PC-9 (cell line): ENCODE measurements around the gene ADGRB3. TPM values are rescaled to one million over a fixed set of nuclear protein-coding genes. Genes with fewer than 3 reads are reported as not detected.

ENCODE experiments used
- BruUV-seq: library from RNA; stranded (reverse); fragments of 400-500 nt; replicated peaks from 2 replicates; lab custom pipeline; 2021; lab: Mats Ljungman, UMichigan
- CTCF ChIA-PET: fragments of 300-600 bp; sonication (Branson Sonifier 250); formaldehyde crosslinking; loops from one replicate; lab custom pipeline; 2022; ENCODE audit warnings: antibody characterized with exemption; lab: Charles Lee
- POLR2A ChIA-PET: fragments of 300-600 bp; sonication (Branson Sonifier 250); formaldehyde crosslinking; loops from one replicate; lab custom pipeline; 2022; ENCODE audit warnings: antibody characterized with exemption; ENCODE audit not compliant: unreplicated experiment; lab: Charles Lee
- DNase-seq, 2 experiments: peaks; one replicate each; pipeline versions ENCODE4 v3.0.0 to v3.0.0-alpha.2; 2015 to 2022; ENCODE audit warnings: mixed read lengths in 1 of 2
- H2AFZ ChIP-seq: fragments of 200-600 bp; sonication (generic); 2 replicates; pipeline ENCODE4 v1.8.1; 2017; ENCODE audit warnings: antibody characterized with exemption
- H3F3A ChIP-seq: fragments of 200-600 bp; sonication (generic); 2 replicates; pipeline ENCODE4 v1.8.1; 2017; ENCODE audit warnings: antibody characterized with exemption, mild to moderate bottlenecking, low read depth; ENCODE audit not compliant: insufficient read depth
- H3K27ac ChIP-seq: fragments of 200-600 bp; sonication (generic); 2 replicates; pipeline ENCODE4 v1.6.1; 2016; ENCODE audit warnings: mixed run types
- H3K27me3 ChIP-seq: fragments of 200-600 bp; sonication (generic); 2 replicates; pipeline ENCODE4 v1.6.1; 2016; ENCODE audit warnings: low read depth, mixed run types; ENCODE audit not compliant: insufficient read depth
- H3K36me3 ChIP-seq: fragments of 200-600 bp; sonication (generic); 2 replicates; pipeline ENCODE4 v1.6.1; 2016; ENCODE audit warnings: low read depth, mixed run types
- H3K4me1 ChIP-seq: fragments of 200-600 bp; sonication (generic); replicated peaks from 2 replicates; pipeline ENCODE4 v1.6.1; 2016; ENCODE audit warnings: mixed run types; ENCODE audit not compliant: insufficient read depth
- H3K4me2 ChIP-seq: fragments of 200-600 bp; sonication (generic); 2 replicates; pipeline ENCODE4 v1.6.1; 2017; ENCODE audit warnings: mixed run types
- H3K4me3 ChIP-seq: fragments of 200-600 bp; sonication (generic); 2 replicates; pipeline ENCODE4 v1.6.1; 2016; ENCODE audit warnings: mixed run types
- H3K79me2 ChIP-seq: fragments of 200-600 bp; sonication (generic); 2 replicates; pipeline ENCODE4 v1.6.1; 2017; ENCODE audit warnings: low read depth, mixed run types
- H3K9me2 ChIP-seq: fragments of 200-600 bp; sonication (generic); 2 replicates; pipeline ENCODE4 v1.8.1; 2017; ENCODE audit warnings: mild to moderate bottlenecking; ENCODE audit not compliant: insufficient read depth
- H3K9me3 ChIP-seq: fragments of 200-600 bp; sonication (generic); 2 replicates; pipeline ENCODE4 v1.8.1; 2016; ENCODE audit warnings: low read depth; ENCODE audit not compliant: insufficient read depth
- H4K20me1 ChIP-seq: fragments of 200-600 bp; sonication (generic); 2 replicates; pipeline ENCODE4 v1.8.1; 2017; ENCODE audit not compliant: insufficient read depth
- CTCF ChIP-seq: fragments of 200-600 bp; sonication (generic); conservative IDR thresholded peaks from 2 replicates; pipeline ENCODE4 v1.6.1; 2017; ENCODE audit warnings: mixed run types, antibody characterized with exemption, mild to moderate bottlenecking, moderate library complexity
- EZH2 ChIP-seq: fragments of 200-600 bp; sonication (generic); IDR thresholded peaks from 2 replicates; pipeline ENCODE4 v1.8.0; 2017; ENCODE audit warnings: antibody characterized with exemption, low read depth
- intact Hi-C: fragments of 100-400 bp; cut with micrococcal nuclease; formaldehyde crosslinking; loops from one replicate; pipeline ENCODE4 v1.10.0; 2022; ENCODE audit not compliant: unreplicated experiment
- total RNA-seq: library from RNA; stranded (reverse); gene quantifications from 2 replicates; pipeline ENCODE4 v1.2.3, GENCODE V29; 2021

ADGRB3 gene
- total RNA-seq, 1 experiment from 2014 or later: not detected

GRCh38 chr6:68758559-68758958 is 123.5 kb downstream of the ADGRB3 start:
- H3K27me3 ChIP-seq: no peaks in the 10 kb centered on the region
- H3K4me1 ChIP-seq: no peaks in the 10 kb centered on the region
- H3K36me3 ChIP-seq: no peaks in the 10 kb centered on the region
- no TSS peak for BruUV-seq
- H3K27ac ChIP-seq: no peak overlapping the region
- H4K20me1 ChIP-seq: no peaks in the 10 kb centered on the region
- no peaks in the 10 kb centered on the region for H3F3A ChIP-seq
- TF ChIP-seq EZH2 (no peak), CTCF (no peak)
- H3K4me3 ChIP-seq: no peak overlapping the region
- no peak overlapping the region for H3K4me2 ChIP-seq
- H3K9me2 ChIP-seq: no peaks in the 10 kb centered on the region
- no peaks in the 10 kb centered on the region for H3K79me2 ChIP-seq
- CTCF ChIA-PET: no interaction called here
- intact Hi-C loops: no loop called here
- no peak for DNase-seq
- POLR2A ChIA-PET: no interaction called here
- H3K9me3 ChIP-seq: no peaks in the 10 kb centered on the region
- no peak overlapping the region for H2AFZ ChIP-seq

GRCh38 chr6:68760485-68760884 is 125.4 kb downstream of the ADGRB3 start:
- no peaks in the 10 kb centered on the region for H3K9me2 ChIP-seq
- no peaks in the 10 kb centered on the region for H3K9me3 ChIP-seq
- no peak overlapping the region for H3K4me2 ChIP-seq
- H3K27ac ChIP-seq: no peak overlapping the region
- no peak overlapping the region for H3K4me3 ChIP-seq
- no peak for TF ChIP-seq CTCF
- TF ChIP-seq EZH2: no peak
- intact Hi-C loops: no loop called here
- H3F3A ChIP-seq: no peaks in the 10 kb centered on the region
- no peaks in the 10 kb centered on the region for H3K36me3 ChIP-seq
- ChIA-PET POLR2A (no interaction called here), CTCF (no interaction called here)
- no peaks in the 10 kb centered on the region for H3K79me2 ChIP-seq
- H2AFZ ChIP-seq: no peak overlapping the region
- no peaks in the 10 kb centered on the region for H3K27me3 ChIP-seq
- BruUV-seq: no TSS peak
- no peaks in the 10 kb centered on the region for H3K4me1 ChIP-seq
- no peak for DNase-seq
- H4K20me1 ChIP-seq: no peaks in the 10 kb centered on the region

GRCh38 chr6:68760941-68761676 is 126.0 kb downstream of the ADGRB3 start:
- no peaks in the 10 kb centered on the region for H3K9me3 ChIP-seq
- no peaks in the 10 kb centered on the region for H3K79me2 ChIP-seq
- no peak overlapping the region for H3K4me3 ChIP-seq
- H3K36me3 ChIP-seq: no peaks in the 10 kb centered on the region
- no peaks in the 10 kb centered on the region for H3K4me1 ChIP-seq
- no peaks in the 10 kb centered on the region for H4K20me1 ChIP-seq
- CTCF ChIA-PET: no interaction called here
- H2AFZ ChIP-seq: no peak overlapping the region
- no peaks in the 10 kb centered on the region for H3K27me3 ChIP-seq
- no TSS peak for BruUV-seq
- no peaks in the 10 kb centered on the region; the same call in 1 of the 2 replicates for H3K9me2 ChIP-seq
- H3K27ac ChIP-seq: no peak overlapping the region
- no peak for DNase-seq
- POLR2A ChIA-PET: no interaction called here
- intact Hi-C loops: no loop called here
- H3K4me2 ChIP-seq: no peak overlapping the region
- TF ChIP-seq EZH2 (no peak), CTCF (no peak)
- H3F3A ChIP-seq: no peaks in the 10 kb centered on the region
